ENCODE results near the gene ADCY10.

GRCh38 chr1:167774710-167775109, 139.2 kb downstream of the ADCY10 start:
- TF ChIP-seq NFE2L2 (IDR thresholded peaks at IDR 0.05; ENCODE audit: low read depth, low read length) (no peak), CTCF (conservative IDR thresholded peaks at IDR 0.05; ENCODE audit: low read depth, low read length) (no peak), CHD1 (IDR thresholded peaks at IDR 0.05; ENCODE audit: low read depth, low read length) (no peak), FOS (IDR thresholded peaks at IDR 0.05; ENCODE audit: low read depth, low read length) (no peak), RCOR1 (IDR thresholded peaks at IDR 0.05; ENCODE audit: insufficient replicate concordance, low read length) (no peak), RAD21 (IDR thresholded peaks at IDR 0.05; ENCODE audit: low read length) (no peak), POLR2A (IDR thresholded peaks at IDR 0.05; ENCODE audit: low read depth, low read length) (no peak), MXI1 (IDR thresholded peaks at IDR 0.05; ENCODE audit: borderline replicate concordance, low read depth, low read length) (no peak), CEBPB (IDR thresholded peaks at IDR 0.05; ENCODE audit: low read depth, low read length) (no peak), RFX5 (IDR thresholded peaks at IDR 0.05; ENCODE audit: low read depth, low read length) (no peak), MAZ (IDR thresholded peaks at IDR 0.05; ENCODE audit: borderline replicate concordance, low read depth, low read length) (no peak), USF2 (IDR thresholded peaks at IDR 0.05; ENCODE audit: low read depth, low read length) (no peak)

Data from IMR-90 (cell line).